ENCODE measurements around the gene MRPL33.

MRPL33 gene
- total RNA-seq, result 10.7 reads per million, percentile 33 among the genes with 10 or more reads in this experiment

DNA sequence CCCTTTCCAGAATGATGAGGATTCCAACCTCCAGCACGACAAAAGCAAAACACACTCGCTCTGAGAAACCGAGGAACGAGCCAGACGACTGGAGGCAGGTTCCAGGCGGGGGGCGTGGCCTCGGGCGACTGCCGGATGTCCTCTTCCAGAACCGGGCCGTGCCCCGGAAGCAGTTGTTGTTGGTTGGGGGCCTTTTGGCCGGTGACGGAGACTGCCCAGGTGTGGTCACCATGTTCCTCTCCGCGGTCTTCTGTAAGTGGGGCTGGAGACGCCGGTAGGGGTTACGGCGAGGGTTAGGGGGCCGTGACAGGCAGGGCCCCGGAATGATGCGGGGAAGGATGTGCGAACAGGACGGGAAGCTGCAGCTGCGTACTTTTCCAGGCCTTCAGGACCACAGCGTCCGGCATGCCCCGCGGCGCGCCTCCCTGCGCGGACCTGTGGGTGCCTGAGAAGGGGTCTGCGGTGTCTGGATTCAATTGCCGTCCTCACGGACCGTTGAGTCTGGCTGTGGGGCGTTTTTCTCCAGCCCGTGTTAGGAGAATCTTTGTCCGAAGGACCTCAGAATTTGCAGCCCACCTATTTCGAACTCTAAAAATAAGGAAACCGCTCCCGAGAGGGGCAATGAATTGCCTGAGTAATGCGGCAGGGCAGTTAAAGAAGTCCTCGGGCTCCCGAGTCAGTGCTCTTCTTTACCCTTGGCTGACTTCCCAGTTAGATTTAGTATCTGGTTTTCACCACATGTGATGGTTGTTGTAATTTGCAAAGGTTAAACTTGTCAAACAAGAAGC lies at the start of gene MRPL33:
MRPL33 (plus strand) TSS at position 172 of the 788 bp plus-strand sequence; CDS start at position 231, 59 bp downstream.
- DNase-seq, result peak; percentile 90

DNA sequence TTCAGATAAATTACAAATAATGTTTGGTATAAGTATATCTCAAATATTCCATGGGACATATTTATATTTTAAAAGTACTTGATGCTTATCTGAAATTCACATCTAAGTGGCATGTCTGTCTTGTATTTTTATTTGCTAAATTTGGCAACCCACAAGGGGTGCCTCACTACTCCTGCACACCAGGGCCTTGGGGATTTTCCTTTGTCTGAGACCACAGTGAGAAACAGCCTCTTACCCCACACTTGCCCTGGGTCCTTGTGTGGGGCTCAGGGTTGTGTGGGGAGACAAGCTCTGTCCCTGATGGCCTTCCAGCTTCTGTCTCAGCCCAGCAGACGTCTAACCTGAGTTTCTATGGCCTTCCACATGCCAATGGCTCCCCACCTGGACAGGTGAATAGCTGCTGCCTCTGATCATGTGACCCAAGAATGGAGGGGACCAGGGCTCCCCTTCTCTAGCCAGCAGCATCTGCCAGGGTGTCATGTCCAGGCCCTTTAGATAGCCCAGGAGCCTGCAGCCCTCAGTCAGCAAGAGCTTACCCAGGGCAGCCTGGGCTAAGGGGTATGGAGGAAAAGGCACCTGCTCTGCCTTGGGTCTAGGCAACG lies 49.5 kb upstream of the MRPL33 start:
- DNase-seq, result no peak

DNA sequence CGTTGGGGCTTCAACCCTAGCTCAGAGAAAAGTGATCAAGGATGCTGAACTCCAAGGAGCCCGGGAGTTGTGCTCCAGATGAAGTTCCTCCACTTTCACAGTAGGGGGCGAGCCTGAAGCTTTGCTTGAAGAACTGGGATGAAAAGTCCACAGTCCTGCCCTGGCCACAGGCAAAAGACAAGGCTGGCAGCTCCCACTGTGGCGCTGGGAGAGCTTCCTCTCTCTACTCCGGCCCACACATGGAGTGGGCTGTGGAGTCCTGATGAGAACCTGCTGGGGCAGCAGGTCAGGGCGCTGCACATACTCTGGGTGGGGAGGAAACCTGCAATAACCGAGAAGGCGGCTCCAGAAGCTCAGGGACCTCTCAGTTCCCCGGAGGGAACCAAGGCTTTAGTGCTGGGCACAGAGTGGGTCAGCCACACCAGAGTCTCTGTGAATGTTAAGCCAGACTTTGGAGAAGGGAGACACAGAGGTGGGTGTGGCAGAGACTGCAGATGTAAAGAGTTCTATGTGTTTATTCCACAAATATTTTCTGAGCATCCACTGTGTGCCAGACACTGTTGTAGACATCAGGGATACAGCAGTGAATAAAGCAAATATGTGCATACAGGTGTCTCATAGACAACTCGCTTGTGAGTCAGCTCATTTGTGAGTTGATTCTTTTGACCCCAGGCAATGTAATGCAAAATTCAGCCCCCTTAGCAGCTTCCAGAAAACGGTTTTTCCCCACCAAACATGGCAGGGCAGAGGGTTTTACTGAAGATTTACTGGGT lies 48.0 kb upstream of the MRPL33 start:
- DNase-seq, result no peak

GRCh38 chr2:27724191-27724590 lies 47.3 kb upstream of the MRPL33 start:
- no peak for DNase-seq

- no peak for DNase-seq
Observed at GRCh38 chr2:27724905-27725701, 46.4 kb upstream of the MRPL33 start.

DNA sequence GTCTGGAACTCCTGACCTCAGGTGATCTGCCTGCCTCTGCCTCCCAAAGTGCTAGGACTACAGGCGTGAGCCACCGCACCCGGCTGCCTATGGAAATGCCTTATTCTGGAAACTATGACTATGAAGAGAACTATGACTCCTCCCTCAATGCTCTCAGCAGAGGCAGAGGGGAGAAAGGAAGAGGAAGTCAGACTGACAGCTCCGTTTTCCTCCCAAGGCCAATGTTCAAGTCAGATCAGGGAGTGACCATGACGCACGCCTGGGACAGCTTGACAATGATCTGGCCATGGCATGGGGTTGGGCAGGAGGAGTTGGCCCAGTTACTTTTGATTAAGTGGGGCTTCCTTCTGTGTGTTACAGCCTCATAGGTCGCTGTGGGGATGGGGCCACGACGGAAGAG lies 44.3 kb upstream of the MRPL33 start:
- DNase-seq, result no peak

GRCh38 chr2:27728081-27728858 lies 43.2 kb upstream of the MRPL33 start:
- DNase-seq, result no peak

GRCh38 chr2:27729198-27729597 lies 42.3 kb upstream of the MRPL33 start:
- DNase-seq, result no peak

- DNase-seq, result no peak
Observed at GRCh38 chr2:27729614-27730013, 41.9 kb upstream of the MRPL33 start.

DNA sequence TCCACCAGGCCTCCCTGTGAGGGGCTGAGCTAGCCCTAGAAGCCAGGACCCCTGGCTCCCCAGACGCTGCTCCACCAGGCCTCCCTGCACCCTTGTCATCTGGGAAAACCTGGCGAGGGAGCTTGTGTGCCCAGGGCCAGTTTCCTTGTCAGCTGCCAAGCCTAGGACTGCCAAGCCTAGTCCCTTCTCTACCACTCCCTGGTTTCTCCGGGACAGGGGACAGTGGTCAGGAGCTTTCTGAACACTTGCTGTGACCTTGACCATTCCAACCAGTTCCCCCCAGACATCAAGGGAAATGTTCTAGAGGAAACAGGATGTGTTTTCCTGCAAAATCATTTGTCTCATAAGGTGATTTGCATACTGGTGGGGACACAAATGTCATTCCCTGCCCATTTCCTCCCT lies 41.3 kb upstream of the MRPL33 start:
- DNase-seq, result no peak

- DNase-seq, result no peak
Observed at GRCh38 chr2:27730980-27731691, 40.4 kb upstream of the MRPL33 start.

- no peak for DNase-seq
Observed at GRCh38 chr2:27734305-27734704, 37.2 kb upstream of the MRPL33 start.

DNA sequence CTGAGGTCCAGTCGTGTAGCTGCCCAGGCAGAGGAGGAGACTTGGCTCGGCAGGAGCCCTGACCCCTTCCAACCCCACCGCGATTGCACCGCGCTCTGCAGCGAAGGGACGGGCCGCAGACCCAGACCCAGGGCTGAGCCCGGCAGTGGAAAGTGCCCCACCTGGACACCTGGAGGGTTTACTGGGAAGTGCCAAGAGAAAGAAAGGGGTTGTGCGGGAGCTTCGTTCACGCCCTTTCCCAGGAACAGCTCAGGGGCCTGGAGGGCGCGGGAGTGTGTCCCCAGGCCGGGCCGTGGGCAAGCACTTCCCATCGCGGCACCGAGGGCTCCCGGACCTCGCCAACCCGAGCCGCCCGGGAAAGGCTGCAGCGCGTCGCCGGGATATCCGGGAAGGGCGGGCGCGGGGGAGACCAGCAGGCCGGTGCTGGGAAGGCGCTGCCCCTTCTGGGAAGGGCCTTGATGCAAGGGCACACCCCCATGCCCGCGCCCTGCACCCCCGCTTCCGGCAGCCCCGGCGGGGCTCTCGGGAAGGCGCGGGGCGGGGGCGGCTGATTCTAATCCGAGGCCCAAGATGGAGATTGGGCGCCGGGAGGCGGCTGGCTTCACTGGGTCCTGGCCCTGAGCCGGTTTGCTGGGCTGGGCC lies 36.1 kb upstream of the MRPL33 start:
- peak; percentile 14 for DNase-seq

DNA sequence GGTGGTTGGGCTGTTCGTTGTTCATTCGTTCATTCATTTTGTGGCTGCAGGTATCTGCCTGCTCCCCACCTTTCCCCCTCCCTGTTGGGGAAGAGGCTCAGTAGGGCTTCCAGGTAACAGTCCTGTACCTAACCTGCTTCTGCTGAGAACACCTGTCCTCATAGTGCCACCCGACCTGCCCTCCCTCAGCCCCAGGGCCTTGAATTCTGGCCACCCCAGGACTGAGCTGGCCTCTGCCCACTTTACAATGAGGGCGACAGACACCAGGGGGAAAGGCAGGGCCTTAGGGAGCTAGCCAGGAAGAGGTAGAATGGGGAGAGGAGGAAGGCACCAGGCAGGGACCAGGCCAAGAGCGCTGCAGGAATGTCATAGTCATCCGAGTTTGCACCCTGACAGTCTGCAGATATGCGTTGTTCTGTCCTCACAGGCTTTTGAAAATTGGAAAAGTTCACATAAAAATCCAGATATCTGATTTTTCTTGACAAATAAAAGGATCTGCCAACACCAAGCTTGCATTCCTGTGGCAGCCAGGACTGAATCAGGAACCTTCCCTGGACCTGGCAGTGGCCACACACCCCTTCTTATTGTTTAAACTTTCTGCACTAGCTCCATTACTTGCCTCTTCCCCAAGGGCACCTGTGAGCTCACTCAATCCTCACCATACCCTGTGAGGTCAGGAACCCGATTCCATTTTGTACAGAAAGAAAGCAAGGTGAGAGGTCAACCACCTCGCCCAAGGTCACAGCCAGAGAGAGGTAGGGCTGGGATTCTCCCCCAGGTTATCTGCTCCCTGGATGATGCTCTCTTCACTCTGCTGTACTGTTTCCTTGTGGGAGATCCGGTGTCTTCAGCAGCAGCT lies 35.3 kb upstream of the MRPL33 start:
- no peak for DNase-seq

DNA sequence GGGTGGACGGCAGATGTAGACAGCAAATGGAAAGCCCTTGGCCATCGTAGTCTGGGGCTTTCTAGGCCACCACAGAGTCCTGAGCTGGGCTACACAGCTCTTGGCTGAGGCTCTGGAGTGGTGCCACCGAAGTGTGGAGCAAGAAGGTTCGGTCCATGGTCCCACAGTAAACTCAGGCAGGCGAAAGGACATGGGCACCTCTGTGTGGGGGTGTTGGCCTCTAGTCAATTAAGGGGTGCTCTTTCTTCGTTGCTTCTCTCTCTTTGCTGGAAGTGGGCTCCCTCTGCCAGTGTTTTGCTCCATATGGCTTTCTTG lies 34.7 kb upstream of the MRPL33 start:
- no peak for DNase-seq

DNA sequence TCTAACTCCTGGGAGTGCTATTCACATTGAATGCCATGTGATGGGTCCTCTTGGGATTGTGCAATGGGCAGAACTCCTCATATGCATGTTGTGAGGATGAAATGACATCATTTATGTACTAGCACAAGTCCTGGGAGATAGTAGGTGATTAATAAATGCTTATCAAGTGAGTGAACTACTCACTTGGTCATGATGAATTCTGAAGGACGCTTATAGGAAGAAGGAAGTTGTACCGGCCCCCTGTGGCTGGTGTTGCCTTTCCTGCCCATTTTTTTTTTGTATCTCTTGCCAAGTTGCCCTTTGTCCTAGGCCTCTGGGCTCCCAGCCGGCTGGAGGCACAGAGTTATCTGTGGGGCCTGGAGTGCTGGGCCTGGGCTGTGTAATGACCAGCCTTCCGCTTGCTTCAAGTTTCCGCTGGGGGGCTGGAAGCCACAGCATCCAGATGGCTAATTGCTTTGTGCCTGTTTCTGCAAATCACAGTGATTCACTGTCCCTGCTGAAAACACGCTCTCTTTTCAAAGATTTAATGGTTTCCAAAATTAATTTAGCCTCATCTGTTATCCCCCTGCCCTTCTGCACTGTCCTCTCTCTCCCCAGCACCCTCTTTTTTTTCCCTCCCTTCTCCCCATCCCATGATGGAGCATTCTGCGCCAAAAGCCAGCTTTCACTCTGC lies 33.7 kb upstream of the MRPL33 start:
- no peak for DNase-seq

DNA sequence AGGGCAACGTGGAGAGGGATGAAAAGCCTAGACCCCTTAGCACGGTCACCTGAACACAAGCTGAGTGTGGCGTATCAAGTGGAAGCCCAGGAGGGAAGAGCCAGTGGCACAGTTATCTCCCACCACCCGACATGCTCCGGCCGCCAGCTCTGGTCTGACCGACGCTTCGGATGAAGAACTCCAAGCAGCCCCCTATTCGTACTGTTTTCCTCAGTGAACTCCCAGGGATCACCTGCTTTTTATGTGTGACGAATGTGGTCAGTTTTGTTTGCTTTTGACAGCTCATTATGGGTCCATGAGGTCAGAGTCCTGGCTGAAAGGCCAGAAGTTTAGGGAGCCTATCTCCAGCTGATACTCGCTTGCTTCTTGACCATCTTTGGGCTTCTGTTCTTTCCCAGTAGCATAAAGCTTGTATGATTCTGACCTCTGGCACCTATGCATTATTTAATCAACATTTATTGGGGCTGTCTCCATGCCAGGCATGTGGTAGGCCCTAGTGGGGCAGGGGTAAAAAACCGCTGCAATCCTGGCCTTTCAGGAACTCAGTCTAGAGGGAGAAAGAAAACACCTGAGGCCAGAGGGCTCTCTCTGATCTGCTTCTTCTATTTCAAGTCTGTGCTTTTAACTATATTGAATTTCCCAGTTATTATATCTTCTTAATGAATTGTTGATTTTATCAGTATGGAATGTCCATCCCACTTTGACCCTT lies 33.0 kb upstream of the MRPL33 start:
- DNase-seq, result no peak

DNA sequence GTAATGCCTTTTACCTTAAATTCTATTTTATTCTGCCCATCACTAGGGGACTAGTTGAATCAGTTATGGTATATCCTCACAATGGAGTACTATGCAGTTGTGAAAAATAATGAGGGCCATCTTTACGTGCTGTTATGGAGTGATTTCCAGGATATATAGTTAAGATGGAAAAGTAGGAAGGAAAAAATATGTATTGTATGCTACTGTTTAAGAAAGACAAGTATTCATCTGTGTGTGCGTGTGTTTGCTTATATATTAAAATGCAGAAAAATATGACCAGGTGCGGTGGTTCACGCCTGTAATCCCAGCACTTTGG lies 32.5 kb upstream of the MRPL33 start:
- DNase-seq, result no peak

- DNase-seq, result no peak
Observed at GRCh38 chr2:27741673-27742072, 29.8 kb upstream of the MRPL33 start.

All from effector CD4-positive, alpha-beta T cell (primary cell).